Neural cell (in vitro differentiated cells): ENCODE results near the gene UBTF.

ENCODE experiments used
- CTCF ChIP-seq: fragments of 450-650 bp; IDR thresholded peaks from 2 replicates; pipeline ENCODE4 v1.5.1; 2014; ENCODE audit warnings: antibody characterized with exemption, mild to moderate bottlenecking, moderate library complexity; ENCODE audit not compliant: poor library complexity, severe bottlenecking
- RAD21 ChIP-seq: fragments of 450-650 bp; conservative IDR thresholded peaks from 2 replicates; pipeline ENCODE4 v1.6.1; 2014; ENCODE audit warnings: antibody characterized with exemption, mild to moderate bottlenecking, moderate library complexity

- no peak for TF ChIP-seq RAD21
- TF ChIP-seq CTCF, result peak; percentile 45
Observed at GRCh38 chr17:44222112-44222869, 2.8 kb upstream of the UBTF start.
